Measurements from ENCODE around the gene LAIR1. TPM values are rescaled to one million over a fixed set of nuclear protein-coding genes. Genes with fewer than 3 reads are reported as not detected.

LAIR1 gene, protein sequence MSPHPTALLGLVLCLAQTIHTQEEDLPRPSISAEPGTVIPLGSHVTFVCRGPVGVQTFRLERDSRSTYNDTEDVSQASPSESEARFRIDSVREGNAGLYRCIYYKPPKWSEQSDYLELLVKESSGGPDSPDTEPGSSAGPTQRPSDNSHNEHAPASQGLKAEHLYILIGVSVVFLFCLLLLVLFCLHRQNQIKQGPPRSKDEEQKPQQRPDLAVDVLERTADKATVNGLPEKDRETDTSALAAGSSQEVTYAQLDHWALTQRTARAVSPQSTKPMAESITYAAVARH
- not detected in 2 replicates for total RNA-seq (2022)
- not detected for Bru-seq, nascent RNA
- BruChase-seq, experiment 1, labeled RNA remaining after a 2-hour chase, result not detected
- BruChase-seq, experiment 2, labeled RNA remaining after a 6-hour chase, result percentile 8 among the genes with signal in this experiment
- long read RNA-seq, result 0 reads

GRCh38 chr19:54364775-54365257 is at the start of gene LAIR1:
LAIR1 (minus strand) TSS chr19:54364931; CDS start chr19:54364804, 127 bp downstream.
- CTCF ChIA-PET, result no interaction called here
- TF ChIP-seq, protein P1, sequence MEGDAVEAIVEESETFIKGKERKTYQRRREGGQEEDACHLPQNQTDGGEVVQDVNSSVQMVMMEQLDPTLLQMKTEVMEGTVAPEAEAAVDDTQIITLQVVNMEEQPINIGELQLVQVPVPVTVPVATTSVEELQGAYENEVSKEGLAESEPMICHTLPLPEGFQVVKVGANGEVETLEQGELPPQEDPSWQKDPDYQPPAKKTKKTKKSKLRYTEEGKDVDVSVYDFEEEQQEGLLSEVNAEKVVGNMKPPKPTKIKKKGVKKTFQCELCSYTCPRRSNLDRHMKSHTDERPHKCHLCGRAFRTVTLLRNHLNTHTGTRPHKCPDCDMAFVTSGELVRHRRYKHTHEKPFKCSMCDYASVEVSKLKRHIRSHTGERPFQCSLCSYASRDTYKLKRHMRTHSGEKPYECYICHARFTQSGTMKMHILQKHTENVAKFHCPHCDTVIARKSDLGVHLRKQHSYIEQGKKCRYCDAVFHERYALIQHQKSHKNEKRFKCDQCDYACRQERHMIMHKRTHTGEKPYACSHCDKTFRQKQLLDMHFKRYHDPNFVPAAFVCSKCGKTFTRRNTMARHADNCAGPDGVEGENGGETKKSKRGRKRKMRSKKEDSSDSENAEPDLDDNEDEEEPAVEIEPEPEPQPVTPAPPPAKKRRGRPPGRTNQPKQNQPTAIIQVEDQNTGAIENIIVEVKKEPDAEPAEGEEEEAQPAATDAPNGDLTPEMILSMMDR (IDR thresholded peaks at IDR 0.05; ENCODE audit: insufficient read depth in 1 of 2, low read depth in 1 of 2, low read length in 1 of 2, severe bottlenecking in 1 of 2, unreplicated experiment in 1 of 2), result no peak
- Mint-ChIP-seq H3K4me3 (ENCODE audit: unreplicated experiment) (no peak within 1 kb of the TSS), H3K36me3 (ENCODE audit: insufficient read depth, unreplicated experiment) (no peaks in the 10 kb centered on the region), H3K4me1 (ENCODE audit: low read depth, unreplicated experiment) (no peaks in the 10 kb centered on the region), H3K27me3 (ENCODE audit: insufficient read depth, unreplicated experiment) (peaks cover 8% of the 10 kb centered on the region), H3K27ac (ENCODE audit: unreplicated experiment) (no peak within 1 kb of the TSS), H3K9me3 (ENCODE audit: unreplicated experiment) (no peaks in the 10 kb centered on the region)
- no TSS peak for BruUV-seq (replicated peaks)
- no peak for DNase-seq
- Histone ChIP-seq H3K9me3 (no peaks in the 10 kb centered on the region), H3K27me3 (replicated peaks; ENCODE audit: control insufficient read depth, insufficient read depth, low read length) (no peaks in the 10 kb centered on the region), H3K4me1 (no peaks in the 10 kb centered on the region), H3K4me3 (ENCODE audit: low read depth, low read length) (no peak within 1 kb of the TSS), H3K36me3 (ENCODE audit: control insufficient read depth, insufficient read depth, low read length) (no peaks in the 10 kb centered on the region)
- intact Hi-C loops (cut with micrococcal nuclease; ENCODE audit: unreplicated experiment), result no loop called here
- POLR2A ChIA-PET, result no interaction called here

DNA sequence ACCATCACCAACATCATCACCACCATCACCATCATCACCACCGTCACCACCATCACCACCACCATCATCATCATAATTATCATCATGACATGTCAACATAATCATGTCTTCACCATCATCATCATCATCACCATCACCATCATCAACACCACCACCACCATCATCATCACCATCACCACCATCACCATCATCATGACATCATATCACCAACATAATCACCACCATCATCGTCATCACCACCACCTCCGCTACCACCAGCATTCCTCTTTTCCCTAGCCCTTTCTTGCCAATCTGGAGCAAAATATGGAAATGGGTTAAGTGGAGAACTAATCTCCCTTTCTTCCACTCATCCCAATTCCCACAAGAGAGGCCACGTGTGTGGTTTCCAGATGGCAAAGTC is 49.4 kb upstream of the LAIR1 start:
- Mint-ChIP-seq H3K36me3 (ENCODE audit: insufficient read depth, unreplicated experiment) (peaks cover 1% of the 10 kb centered on the region), H3K27me3 (ENCODE audit: insufficient read depth, unreplicated experiment) (peaks cover 6% of the 10 kb centered on the region), H3K4me3 (ENCODE audit: unreplicated experiment) (no peak overlapping the region), H3K27ac (ENCODE audit: unreplicated experiment) (no peak overlapping the region), H3K4me1 (ENCODE audit: low read depth, unreplicated experiment) (peaks cover 7% of the 10 kb centered on the region), H3K9me3 (ENCODE audit: unreplicated experiment) (peaks cover 44% of the 10 kb centered on the region)
- ChIA-PET CTCF (no interaction called here), POLR2A (no interaction called here)
- no peaks in the 10 kb centered on the region for H3K4me1 ChIP-seq
- H3K4me3 ChIP-seq (ENCODE audit: low read depth, low read length), result no peak overlapping the region
- H3K9me3 ChIP-seq, result no peaks in the 10 kb centered on the region
- no TSS peak for BruUV-seq (replicated peaks)
- intact Hi-C loops (cut with micrococcal nuclease; ENCODE audit: unreplicated experiment), result no loop called here
- TF ChIP-seq, protein P1 (IDR thresholded peaks at IDR 0.05; ENCODE audit: insufficient read depth in 1 of 2, low read depth in 1 of 2, low read length in 1 of 2, severe bottlenecking in 1 of 2, unreplicated experiment in 1 of 2), result no peak
- H3K36me3 ChIP-seq (ENCODE audit: control insufficient read depth, insufficient read depth, low read length), result no peaks in the 10 kb centered on the region
- DNase-seq, result no peak
- H3K27me3 ChIP-seq (replicated peaks; ENCODE audit: control insufficient read depth, insufficient read depth, low read length), result no peaks in the 10 kb centered on the region

DNA sequence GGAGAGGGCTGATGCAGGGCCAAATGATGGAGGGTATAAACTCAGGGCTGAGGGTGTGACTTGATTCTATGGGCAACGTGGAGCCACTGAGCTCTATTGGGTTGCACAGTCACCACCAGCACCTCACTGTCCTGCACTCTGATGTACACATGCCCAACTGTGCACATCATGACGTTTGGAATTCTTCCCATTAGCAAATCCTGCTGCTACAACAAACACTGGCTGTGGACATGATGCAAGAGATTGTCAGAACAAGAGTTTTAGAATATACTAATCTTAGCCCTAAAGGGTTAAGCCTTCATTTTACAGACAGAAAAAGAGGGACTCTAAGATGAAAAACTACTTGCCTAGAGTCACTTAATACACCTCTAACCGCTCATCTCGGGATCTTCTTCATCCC is 48.1 kb upstream of the LAIR1 start:
- H3K9me3 ChIP-seq, result peaks cover 4% of the 10 kb centered on the region; the same call in 1 of the 2 replicates
- intact Hi-C loops (cut with micrococcal nuclease; ENCODE audit: unreplicated experiment), result no loop called here
- peaks cover 6% of the 10 kb centered on the region for H3K27me3 Mint-ChIP-seq (ENCODE audit: insufficient read depth, unreplicated experiment)
- H3K9me3 Mint-ChIP-seq (ENCODE audit: unreplicated experiment), result peaks cover 48% of the 10 kb centered on the region
- no TSS peak for BruUV-seq (replicated peaks)
- no peak overlapping the region for H3K27ac Mint-ChIP-seq (ENCODE audit: unreplicated experiment)
- no peaks in the 10 kb centered on the region for H3K27me3 ChIP-seq (replicated peaks; ENCODE audit: control insufficient read depth, insufficient read depth, low read length)
- H3K4me1 ChIP-seq, result no peaks in the 10 kb centered on the region
- ChIA-PET POLR2A (no interaction called here), CTCF (no interaction called here)
- H3K36me3 ChIP-seq (ENCODE audit: control insufficient read depth, insufficient read depth, low read length), result no peaks in the 10 kb centered on the region
- TF ChIP-seq, protein P1 (IDR thresholded peaks at IDR 0.05; ENCODE audit: insufficient read depth in 1 of 2, low read depth in 1 of 2, low read length in 1 of 2, severe bottlenecking in 1 of 2, unreplicated experiment in 1 of 2), result no peak
- peaks cover under 1% of the 10 kb centered on the region for H3K4me1 Mint-ChIP-seq (ENCODE audit: low read depth, unreplicated experiment)
- DNase-seq, result no peak
- no peak overlapping the region for H3K4me3 ChIP-seq (ENCODE audit: low read depth, low read length)
- peaks cover 12% of the 10 kb centered on the region for H3K36me3 Mint-ChIP-seq (ENCODE audit: insufficient read depth, unreplicated experiment)
- H3K4me3 Mint-ChIP-seq (ENCODE audit: unreplicated experiment), result no peak overlapping the region
